IMR-90 (cell line): ENCODE data around the gene IFT43. TPM values are rescaled to one million over a fixed set of nuclear protein-coding genes. Genes with fewer than 3 reads are reported as not detected.

Experiments used
- ATAC-seq: fragments of 200-7000 bp; cut with Tn5 transposase; 2 replicates; pipeline ENCODE4 v1.9.1; 2020; ENCODE audit warnings: low read depth, mild to moderate bottlenecking, moderate library complexity
- BruUV-seq: library from RNA; stranded (reverse); fragments of 400-500 nt; replicated peaks from 2 replicates; lab custom pipeline; 2021; lab: Mats Ljungman, UMichigan
- CTCF ChIA-PET: fragments of 300-600 bp; formaldehyde crosslinking; extraction: SDS; loops from one replicate; lab custom pipeline; 2021; ENCODE audit warnings: antibody characterized with exemption; lab: Yijun Ruan, JAX
- POLR2A ChIA-PET: fragments of 300-600 bp; sonication (Branson Sonifier 250); formaldehyde crosslinking; loops from one replicate; lab custom pipeline; 2022; ENCODE audit warnings: antibody characterized with exemption; ENCODE audit not compliant: unreplicated experiment; lab: Charles Lee
- DNase-seq: peaks from one replicate; pipeline ENCODE4 v3.0.0; 2013
- H2AFZ ChIP-seq: replicated peaks from 2 replicates; pipeline ENCODE3; 2013; ENCODE audit warnings: low read length, mild to moderate bottlenecking; ENCODE audit not compliant: poor library complexity
- H2AK5ac ChIP-seq: 2 replicates; pipeline ENCODE4 v1.6.1; 2013; ENCODE audit warnings: low read depth, low read length, inconsistent platforms
- H2AK9ac ChIP-seq: replicated peaks from 2 replicates; pipeline ENCODE3; 2013; ENCODE audit warnings: mild to moderate bottlenecking, low read depth, low read length, moderate library complexity; ENCODE audit not compliant: poor library complexity
- H2BK120ac ChIP-seq: 2 replicates; pipeline ENCODE4 v1.6.1; 2013; ENCODE audit warnings: low read depth, low read length, inconsistent platforms
- H2BK15ac ChIP-seq: 3 replicates; pipeline ENCODE4 v1.6.1; 2013; ENCODE audit warnings: low read depth, low read length, inconsistent platforms
- H2BK20ac ChIP-seq: 2 replicates; pipeline ENCODE4 v1.6.1; 2013; ENCODE audit warnings: low read depth, mild to moderate bottlenecking, inconsistent platforms, low read length, moderate library complexity
- H2BK5ac ChIP-seq: 2 replicates; pipeline ENCODE4 v1.6.1; 2013; ENCODE audit warnings: mild to moderate bottlenecking, low read depth, low read length, inconsistent platforms; ENCODE audit not compliant: poor library complexity, severe bottlenecking
- H3K14ac ChIP-seq: replicated peaks from 2 replicates; pipeline ENCODE4 v1.6.1; 2013; ENCODE audit warnings: low read depth, low read length, inconsistent platforms
- H3K18ac ChIP-seq: 2 replicates; pipeline ENCODE4 v1.6.1; 2013; ENCODE audit warnings: low read depth, low read length, control low read depth
- H3K23ac ChIP-seq: 2 replicates; pipeline ENCODE4 v1.6.1; 2013; ENCODE audit warnings: low read depth, low read length, inconsistent platforms
- H3K27ac ChIP-seq: 2 replicates; pipeline ENCODE4 v1.5.1; 2013; ENCODE audit warnings: mild to moderate bottlenecking, control low read depth, low read length; ENCODE audit not compliant: insufficient read depth
- H3K27me3 ChIP-seq: 2 replicates; pipeline ENCODE4 v1.6.1; 2013; ENCODE audit warnings: low read length; ENCODE audit not compliant: control insufficient read depth, insufficient read depth
- H3K36me3 ChIP-seq: 2 replicates; pipeline ENCODE4 v1.6.1; 2013; ENCODE audit warnings: low read length, mixed read lengths; ENCODE audit not compliant: control insufficient read depth, insufficient read depth
- H3K4ac ChIP-seq: 2 replicates; pipeline ENCODE4 v1.6.1; 2013; ENCODE audit warnings: low read depth, low read length, inconsistent platforms
- H3K4me1 ChIP-seq: 2 replicates; pipeline ENCODE4 v1.6.1; 2013; ENCODE audit warnings: low read length, mixed read lengths; ENCODE audit not compliant: control insufficient read depth, insufficient read depth
- H3K4me2 ChIP-seq: 2 replicates; pipeline ENCODE4 v1.6.1; 2013; ENCODE audit warnings: low read depth, mild to moderate bottlenecking, control low read depth, low read length, moderate library complexity
- H3K4me3 ChIP-seq: 2 replicates; pipeline ENCODE4 v1.5.1; 2013; ENCODE audit warnings: low read depth, mild to moderate bottlenecking, control low read depth, low read length, moderate library complexity; ENCODE audit not compliant: insufficient read depth
- H3K56ac ChIP-seq: 2 replicates; pipeline ENCODE4 v1.6.1; 2013; ENCODE audit warnings: low read length, inconsistent platforms; ENCODE audit not compliant: insufficient read depth; ENCODE audit errors: extremely low read depth
- H3K79me1 ChIP-seq, 2 experiments: 2 replicates each; pipeline ENCODE4 v1.6.1; 2013; ENCODE audit warnings: low read length in 2 of 2, inconsistent platforms in 1 of 2, low read depth in 1 of 2
- H3K9ac ChIP-seq: 2 replicates; pipeline ENCODE4 v1.6.1; 2013; ENCODE audit warnings: low read depth, low read length, control low read depth
- H3K9me1 ChIP-seq: 2 replicates; pipeline ENCODE4 v1.6.1; 2013; ENCODE audit warnings: low read length, inconsistent platforms; ENCODE audit not compliant: insufficient read depth
- H3K9me3 ChIP-seq: 2 replicates; pipeline ENCODE4 v1.6.1; 2013; ENCODE audit warnings: low read length; ENCODE audit not compliant: control insufficient read depth, insufficient read depth
- H4K20me1 ChIP-seq: 2 replicates; pipeline ENCODE4 v1.6.1; 2013; ENCODE audit warnings: low read length, inconsistent platforms; ENCODE audit not compliant: insufficient read depth
- H4K5ac ChIP-seq: 2 replicates; pipeline ENCODE4 v1.6.1; 2013; ENCODE audit warnings: mild to moderate bottlenecking, low read depth, low read length, control low read depth
- H4K8ac ChIP-seq, 2 experiments: 2 replicates each; pipeline ENCODE4 v1.6.1; 2013; ENCODE audit warnings: low read depth in 2 of 2, low read length in 2 of 2, control low read depth in 1 of 2, inconsistent platforms in 1 of 2
- H4K91ac ChIP-seq: 2 replicates; pipeline ENCODE4 v1.6.1; 2013; ENCODE audit warnings: low read depth, low read length, inconsistent platforms; ENCODE audit not compliant: insufficient read depth
- CEBPB ChIP-seq: IDR thresholded peaks from 2 replicates; pipeline ENCODE4 v1.6.1; 2012; ENCODE audit warnings: low read depth, low read length, improper control_type of control experiment
- CTCF ChIP-seq: conservative IDR thresholded peaks from 2 replicates; pipeline ENCODE4 v1.5.1; 2012; ENCODE audit warnings: mild to moderate bottlenecking, low read depth, low read length, improper control_type of control experiment
- ELK1 ChIP-seq: fragments of 150-350 bp; IDR thresholded peaks from 2 replicates; pipeline ENCODE4 v1.6.1; 2016; ENCODE audit warnings: low read depth, mild to moderate bottlenecking, low read length, moderate library complexity, borderline replicate concordance
- FOS ChIP-seq: fragments of 150-350 bp; IDR thresholded peaks from 2 replicates; pipeline ENCODE4 v1.6.1; 2016; ENCODE audit warnings: low read depth, low read length
- MAZ ChIP-seq: IDR thresholded peaks from 2 replicates; pipeline ENCODE4 v1.6.1; 2012; ENCODE audit warnings: low read depth, mild to moderate bottlenecking, low read length, improper control_type of control experiment, moderate library complexity, borderline replicate concordance
- SMC3 ChIP-seq: fragments of 150-350 bp; IDR thresholded peaks from 2 replicates; pipeline ENCODE4 v1.6.1; 2016; ENCODE audit warnings: low read depth, mild to moderate bottlenecking, antibody characterized with exemption, low read length, moderate library complexity
- WGBS, 2 experiments: methylation state at CpG; one replicate each; pipeline versions ENCODE4 v1.1.5 to v1.1.7; 2013; ENCODE audit warnings: missing lambda C conversion rate in 2 of 2; ENCODE audit not compliant: insufficient read length in 1 of 2; ENCODE audit errors: extremely low coverage in 2 of 2; 5-methylcytosine and 5-hydroxymethylcytosine counted together
- dilution Hi-C: fragments of 300-500 bp; cut with HindIII; formaldehyde crosslinking; loops from one replicate; pipeline ENCODE4 v1.14.3; 2018; ENCODE audit warnings: low sequenced_read_pairs; ENCODE audit not compliant: unreplicated experiment
- in situ Hi-C: fragments of 300-500 bp; cut with MboI; formaldehyde crosslinking; loops from 3 replicates; pipeline ENCODE4 v1.14.3; 2019; ENCODE audit warnings: low sequenced_read_pairs, inconsistent platforms, mixed read lengths
- intact Hi-C: fragments of 100-400 bp; cut with micrococcal nuclease; formaldehyde crosslinking; loops from 2 replicates; pipeline ENCODE4 v1.10.0; 2022
- polyA plus RNA-seq, 3 experiments: library from polyadenylated mRNA; depleted of rRNA; stranded (reverse); fragments of >200 nt; gene quantifications; 2 replicates each; pipeline ENCODE4 v1.2.3, GENCODE V29; 2012; ENCODE audit warnings: low replicate concordance in 1 of 3
- total RNA-seq: library from RNA; depleted of rRNA; stranded (reverse); fragments of >200 nt; gene quantifications from 2 replicates; pipeline ENCODE4 v1.2.3, GENCODE V29; 2012

IFT43 gene
- total and polyA plus RNA-seq, 2 of the 4 experiments (the other 2 are of a cell fraction), result 41.4 to 43.2 TPM

GRCh38 chr14:75960231-75960630 lies 25.3 kb upstream of the IFT43 start:
- dilution Hi-C loops, result no loop called here
- Histone ChIP-seq H3K4me3 (no peak overlapping the region), H2AK5ac (no peak overlapping the region), H3K36me3 (no peaks in the 10 kb centered on the region; the same call in none of the 2 replicates), H4K5ac (no peak overlapping the region), H3K27me3 (no peaks in the 10 kb centered on the region), H4K8ac (no peak overlapping the region), H4K20me1 (no peaks in the 10 kb centered on the region), H3K9me1 (no peaks in the 10 kb centered on the region; the same call in 1 of the 2 replicates), H3K27ac (no peak overlapping the region), H4K91ac (no peak overlapping the region), H3K79me1 (no peaks in the 10 kb centered on the region), H2BK20ac (no peak overlapping the region), H3K4me1 (no peaks in the 10 kb centered on the region), H2AK9ac (no peak overlapping the region), H3K23ac (no peak overlapping the region), H2BK120ac (no peak overlapping the region), H2AFZ (no peak overlapping the region), H3K9me3 (no peaks in the 10 kb centered on the region), H2BK15ac (no peak overlapping the region), H3K14ac (no peak overlapping the region), H2BK5ac (no peak overlapping the region), H3K18ac (no peak overlapping the region), H3K9ac (no peak overlapping the region), H3K56ac (no peak overlapping the region), H3K4ac (no peak overlapping the region), H3K4me2 (no peak overlapping the region)
- no TSS peak for BruUV-seq
- CTCF ChIA-PET, result no interaction called here
- POLR2A ChIA-PET, result interaction anchor here (0.6 kb wide), 1 partner anchor 214 kb away, joined by 13 read pairs; no protein-coding TSS in a partner anchor
- TF ChIP-seq FOS (no peak), CEBPB (no peak), MAZ (no peak), ELK1 (no peak), CTCF (no peak), SMC3 (no peak)
- WGBS, 2 experiments, result 93% methylated on average over 3 of the region's 6 CpGs; no CpG with 5 or more reads in 1 of the 2 experiments
- ATAC-seq (no peak), DNase-seq (no peak)
- in situ Hi-C loops, result no loop called here
- intact Hi-C loops, result no loop called here
